Measurements from ENCODE around the gene PDIA6. TPM values are rescaled to one million over a fixed set of nuclear protein-coding genes. Genes with fewer than 3 reads are reported as not detected.

Gene PDIA6
- total RNA-seq, 1 donor from 2014 or later: 205 TPM

- Mint-ChIP-seq H3K36me3 (ENCODE audit: unreplicated experiment) (no peaks in the 10 kb centered on the region), H3K9me3 (ENCODE audit: unreplicated experiment) (peaks cover 9% of the 10 kb centered on the region), H3K4me3 (ENCODE audit: unreplicated experiment) (no peak overlapping the region), H3K4me1 (ENCODE audit: unreplicated experiment) (peaks cover 9% of the 10 kb centered on the region), H3K27ac (ENCODE audit: unreplicated experiment) (no peak overlapping the region), H3K27me3 (ENCODE audit: unreplicated experiment) (peaks cover 7% of the 10 kb centered on the region)
- no peak for TF ChIP-seq CTCF (IDR thresholded peaks at IDR 0.05)
- no peak for DNase-seq (ENCODE audit: extremely low spot score, unreplicated experiment)
Measured at GRCh38 chr2:10844097-10844496, 31.5 kb upstream of the PDIA6 start.

GRCh38 chr2:10842506-10842905 lies 29.9 kb upstream of the PDIA6 start:
- Mint-ChIP-seq H3K4me3 (ENCODE audit: unreplicated experiment) (no peak overlapping the region), H3K9me3 (ENCODE audit: unreplicated experiment) (peaks cover 9% of the 10 kb centered on the region), H3K4me1 (ENCODE audit: unreplicated experiment) (peaks cover 9% of the 10 kb centered on the region), H3K36me3 (ENCODE audit: unreplicated experiment) (no peaks in the 10 kb centered on the region), H3K27me3 (ENCODE audit: unreplicated experiment) (peaks cover 12% of the 10 kb centered on the region), H3K27ac (ENCODE audit: unreplicated experiment) (no peak overlapping the region)
- DNase-seq (ENCODE audit: extremely low spot score, unreplicated experiment): no peak
- TF ChIP-seq CTCF (IDR thresholded peaks at IDR 0.05): no peak

DNA sequence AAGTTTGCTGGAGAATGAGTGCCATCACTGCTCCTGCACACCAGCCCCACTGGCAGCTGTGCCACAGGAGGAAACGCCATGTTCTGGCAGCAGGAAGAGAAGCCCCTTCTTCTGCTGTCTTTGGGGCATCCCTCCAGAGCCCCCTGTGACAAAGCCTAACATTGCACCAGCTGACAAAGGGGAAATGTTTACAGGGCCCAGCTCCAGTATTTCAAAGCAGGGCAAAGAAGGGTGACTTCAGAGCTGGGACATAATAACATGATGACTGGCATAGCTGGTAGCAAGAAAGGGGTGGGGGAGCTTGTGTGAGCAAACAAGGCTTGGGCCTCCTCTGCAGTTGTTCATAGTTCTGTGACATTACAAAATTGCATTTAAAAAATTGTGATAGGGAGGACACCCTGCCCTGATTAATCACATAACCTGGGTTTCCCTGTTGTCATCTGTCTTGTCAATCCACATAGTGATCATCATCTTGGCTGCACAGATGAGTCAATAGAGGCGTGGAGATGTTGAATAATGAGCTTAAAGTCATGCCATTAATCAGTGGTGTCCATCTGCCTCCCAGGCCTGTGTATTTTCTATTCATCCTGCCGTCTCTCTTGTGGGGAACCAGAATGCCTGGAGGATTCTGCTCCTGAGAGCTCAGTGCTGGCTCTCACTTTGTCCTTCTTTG lies 29.1 kb upstream of the PDIA6 start:
- Mint-ChIP-seq H3K4me3 (ENCODE audit: unreplicated experiment) (no peak overlapping the region), H3K27me3 (ENCODE audit: unreplicated experiment) (peaks cover 19% of the 10 kb centered on the region), H3K9me3 (ENCODE audit: unreplicated experiment) (peaks cover 9% of the 10 kb centered on the region), H3K36me3 (ENCODE audit: unreplicated experiment) (no peaks in the 10 kb centered on the region), H3K27ac (ENCODE audit: unreplicated experiment) (no peak overlapping the region), H3K4me1 (ENCODE audit: unreplicated experiment) (peaks cover 9% of the 10 kb centered on the region)
- DNase-seq (ENCODE audit: extremely low spot score, unreplicated experiment): no peak
- TF ChIP-seq CTCF (IDR thresholded peaks at IDR 0.05): no peak

DNA sequence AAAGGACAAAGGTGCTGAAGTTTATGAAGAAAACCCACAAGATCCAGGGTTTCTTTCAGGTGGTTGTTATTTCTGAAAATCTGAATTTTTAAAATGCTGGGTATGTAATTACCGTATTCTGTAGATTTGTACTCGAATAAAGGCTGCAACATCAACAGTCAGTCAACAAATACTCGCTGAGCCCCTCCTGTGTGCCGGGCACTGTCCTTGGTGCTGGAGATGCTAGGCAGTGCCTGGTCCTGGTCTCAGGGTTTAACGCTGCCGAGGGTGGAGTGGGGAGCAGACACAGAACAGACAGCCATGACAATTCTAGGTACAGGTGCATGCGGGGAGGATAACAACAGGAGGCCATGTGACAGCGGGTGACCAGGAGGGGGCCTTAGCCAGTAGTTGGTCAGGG lies 27.2 kb upstream of the PDIA6 start:
- no peak for TF ChIP-seq CTCF (IDR thresholded peaks at IDR 0.05)
- Mint-ChIP-seq H3K36me3 (ENCODE audit: unreplicated experiment) (no peaks in the 10 kb centered on the region), H3K27me3 (ENCODE audit: unreplicated experiment) (peaks cover 17% of the 10 kb centered on the region), H3K9me3 (ENCODE audit: unreplicated experiment) (peaks cover 9% of the 10 kb centered on the region), H3K27ac (ENCODE audit: unreplicated experiment) (no peak overlapping the region), H3K4me1 (ENCODE audit: unreplicated experiment) (peaks cover 9% of the 10 kb centered on the region), H3K4me3 (ENCODE audit: unreplicated experiment) (no peak overlapping the region)
- no peak for DNase-seq (ENCODE audit: extremely low spot score, unreplicated experiment)

GRCh38 chr2:10838734-10839133 lies 26.1 kb upstream of the PDIA6 start:
- DNase-seq (ENCODE audit: extremely low spot score, unreplicated experiment): no peak
- Mint-ChIP-seq H3K4me1 (ENCODE audit: unreplicated experiment) (peaks cover 2% of the 10 kb centered on the region), H3K27ac (ENCODE audit: unreplicated experiment) (no peak overlapping the region), H3K4me3 (ENCODE audit: unreplicated experiment) (no peak overlapping the region), H3K36me3 (ENCODE audit: unreplicated experiment) (no peaks in the 10 kb centered on the region), H3K27me3 (ENCODE audit: unreplicated experiment) (peaks cover 14% of the 10 kb centered on the region), H3K9me3 (ENCODE audit: unreplicated experiment) (peaks cover 9% of the 10 kb centered on the region)
- no peak for TF ChIP-seq CTCF (IDR thresholded peaks at IDR 0.05)

All from osteocyte (in vitro differentiated cells).